ENCODE results near the gene LRP1B.

LRP1B gene

DNA sequence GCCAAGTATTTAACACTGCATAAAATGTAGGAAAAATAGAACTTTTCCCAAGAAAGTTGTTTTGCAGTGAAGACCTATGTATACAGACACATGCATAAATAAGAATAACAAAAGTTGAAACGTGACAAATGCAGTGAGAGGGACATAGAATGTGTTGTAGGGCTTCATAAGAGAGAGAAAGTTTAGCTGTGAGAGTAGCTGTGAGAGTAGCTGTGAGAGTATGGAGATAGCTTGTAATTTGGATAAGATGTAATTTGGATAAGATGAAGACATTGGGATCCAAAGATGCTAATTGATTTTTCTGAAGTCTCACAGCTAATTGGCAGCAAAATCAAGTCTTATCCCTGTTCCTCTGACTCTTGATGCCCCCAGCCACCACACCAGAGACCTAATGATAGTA is 170.9 kb downstream of the LRP1B start:
- no peak for ATAC-seq
- no peak for TF ChIP-seq PPARA (CRISPR knock-in tag; IDR thresholded peaks at IDR 0.05; ENCODE audit: borderline replicate concordance)
- TF ChIP-seq ZNF565 (CRISPR knock-in tag; conservative IDR thresholded peaks at IDR 0.05; ENCODE audit: low read depth), result no peak
- TF ChIP-seq ZNF8 (CRISPR knock-in tag; IDR thresholded peaks at IDR 0.05), result no peak
- no peak for TF ChIP-seq TOX (CRISPR knock-in tag; IDR thresholded peaks at IDR 0.05; ENCODE audit: borderline replicate concordance)
- TF ChIP-seq CSDC2 (CRISPR knock-in tag; IDR thresholded peaks at IDR 0.05), result no peak
- TF ChIP-seq ISL1 (CRISPR knock-in tag; IDR thresholded peaks at IDR 0.05), result no peak
- TF ChIP-seq ESRRG (CRISPR knock-in tag; IDR thresholded peaks at IDR 0.05), result no peak
- no peak for TF ChIP-seq ZFP3 (CRISPR knock-in tag; IDR thresholded peaks at IDR 0.05)
- TF ChIP-seq CSRNP3 (CRISPR knock-in tag; IDR thresholded peaks at IDR 0.05), result no peak
- TF ChIP-seq POU6F1 (CRISPR knock-in tag; IDR thresholded peaks at IDR 0.05; ENCODE audit: borderline replicate concordance, low read depth), result no peak
- TF ChIP-seq ZC3H10 (CRISPR knock-in tag; IDR thresholded peaks at IDR 0.05), result no peak
- TF ChIP-seq RARB (CRISPR knock-in tag; IDR thresholded peaks at IDR 0.05), result no peak
- no peak for TF ChIP-seq TSHZ2 (CRISPR knock-in tag; IDR thresholded peaks at IDR 0.05)
- no peak for TF ChIP-seq ARNTL (CRISPR knock-in tag; IDR thresholded peaks at IDR 0.05; ENCODE audit: borderline replicate concordance, low read depth)
- no peak for TF ChIP-seq PATZ1 (CRISPR knock-in tag; IDR thresholded peaks at IDR 0.05; ENCODE audit: borderline replicate concordance)
- no peak for TF ChIP-seq GLIS3 (CRISPR knock-in tag; IDR thresholded peaks at IDR 0.05)

GRCh38 chr2:141959016-141959415 is 171.8 kb downstream of the LRP1B start:
- TF ChIP-seq TSHZ2 (CRISPR knock-in tag; IDR thresholded peaks at IDR 0.05) (no peak), ZNF70 (CRISPR knock-in tag; IDR thresholded peaks at IDR 0.05) (no peak), RARB (CRISPR knock-in tag; IDR thresholded peaks at IDR 0.05) (no peak), SNAI2 (CRISPR knock-in tag; IDR thresholded peaks at IDR 0.05) (no peak)
- ATAC-seq, result no peak

DNA sequence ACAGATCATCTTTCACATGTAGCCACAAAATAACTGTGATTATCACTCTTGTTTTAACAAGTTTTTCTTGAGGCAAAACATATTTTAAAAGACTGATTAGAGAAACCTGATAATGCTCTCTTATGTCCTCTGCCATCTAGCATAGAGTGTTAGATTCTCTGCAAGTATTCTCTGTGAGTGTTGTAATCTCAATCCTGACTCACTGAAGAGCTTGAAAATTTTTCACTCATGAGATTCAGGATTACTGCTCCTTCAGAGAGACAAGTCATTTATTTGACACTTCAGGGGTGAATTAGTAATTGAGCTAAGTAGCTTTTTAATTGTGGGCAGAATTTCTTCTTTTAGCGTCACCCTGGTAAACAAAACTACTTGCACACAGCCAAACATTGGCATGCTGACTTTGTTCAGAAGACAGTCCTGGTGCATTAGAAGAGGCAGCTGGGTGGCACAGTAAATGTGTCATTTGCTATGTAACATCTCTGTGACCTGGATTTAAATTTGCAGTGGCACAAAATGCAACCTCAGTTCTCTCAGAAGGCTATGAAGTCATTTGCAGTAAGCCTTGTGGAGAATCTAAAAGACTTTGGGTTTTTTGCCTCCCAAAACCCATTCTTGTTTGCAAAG is 172.9 kb downstream of the LRP1B start:
- ATAC-seq, result no peak
- TF ChIP-seq ZNF8 (CRISPR knock-in tag; IDR thresholded peaks at IDR 0.05) (no peak), ISL1 (CRISPR knock-in tag; IDR thresholded peaks at IDR 0.05) (no peak), BACH2 (CRISPR knock-in tag; IDR thresholded peaks at IDR 0.05; ENCODE audit: borderline replicate concordance) (no peak), RARB (CRISPR knock-in tag; IDR thresholded peaks at IDR 0.05) (no peak), CSRNP3 (CRISPR knock-in tag; IDR thresholded peaks at IDR 0.05) (no peak), ZFP30 (CRISPR knock-in tag; IDR thresholded peaks at IDR 0.05) (no peak), SNAI2 (CRISPR knock-in tag; IDR thresholded peaks at IDR 0.05) (no peak), GLIS3 (CRISPR knock-in tag; IDR thresholded peaks at IDR 0.05) (no peak), ESRRG (CRISPR knock-in tag; IDR thresholded peaks at IDR 0.05) (no peak), OSR1 (CRISPR knock-in tag; IDR thresholded peaks at IDR 0.05) (no peak), TSHZ2 (CRISPR knock-in tag; IDR thresholded peaks at IDR 0.05) (no peak), PPARA (CRISPR knock-in tag; IDR thresholded peaks at IDR 0.05; ENCODE audit: borderline replicate concordance) (no peak)

Measured in SK-N-SH treated with all-trans-retinoic acid at 6 μM for 48 hours (cell line).